Endothelial cell (in vitro differentiated cells): ENCODE data around the gene CAPZA1. TPM values are rescaled to one million over a fixed set of nuclear protein-coding genes. Genes with fewer than 3 reads are reported as not detected.
A peak's percentile ranks its signal among the peaks of the same experiment; 100 is the strongest.

Experiments
- DNase-seq: peaks from one replicate; pipeline ENCODE4 v3.0.0; 2021; ENCODE audit warnings: low spot score
- H3K27ac Mint-ChIP-seq: one replicate; pipeline ENCODE4 v1.8.0; 2021; ENCODE audit warnings: mixed read lengths, inconsistent platforms; ENCODE audit not compliant: unreplicated experiment
- H3K27me3 Mint-ChIP-seq: one replicate; pipeline ENCODE4 v1.8.0; 2021; ENCODE audit warnings: mild to moderate bottlenecking, moderate library complexity, mixed read lengths, inconsistent platforms; ENCODE audit not compliant: unreplicated experiment
- H3K36me3 Mint-ChIP-seq: one replicate; pipeline ENCODE4 v1.8.0; 2021; ENCODE audit warnings: mild to moderate bottlenecking, low read depth, mixed read lengths, inconsistent platforms; ENCODE audit not compliant: unreplicated experiment
- H3K4me1 Mint-ChIP-seq: one replicate; pipeline ENCODE4 v1.8.0; 2021; ENCODE audit warnings: mild to moderate bottlenecking, mixed read lengths, inconsistent platforms; ENCODE audit not compliant: unreplicated experiment
- H3K4me3 Mint-ChIP-seq: one replicate; pipeline ENCODE4 v1.8.0; 2021; ENCODE audit warnings: mild to moderate bottlenecking, mixed read lengths, inconsistent platforms; ENCODE audit not compliant: unreplicated experiment
- H3K9me3 Mint-ChIP-seq: one replicate; pipeline ENCODE4 v1.8.0; 2021; ENCODE audit warnings: mixed read lengths, inconsistent platforms; ENCODE audit not compliant: unreplicated experiment
- total RNA-seq: library from RNA; stranded (reverse); fragmentation: NEBNext Ultra II Directional; extraction: Animal tissue kit (Norgen Biotek cat#: 25700); gene quantifications from one replicate; pipeline ENCODE4 v1.2.1, GENCODE V29; 2021; ENCODE audit not compliant: unreplicated experiment
- TF ChIP-seq, protein P1 (sequence below): fragments of 200-600 bp; sonication (generic); IDR thresholded peaks from one replicate; pipeline ENCODE4 v1.5.0; 2021; ENCODE audit warnings: antibody characterized with exemption; ENCODE audit not compliant: unreplicated experiment

The CAPZA1 gene
- total RNA-seq, 1 donor from 2014 or later: 137 TPM

DNA sequence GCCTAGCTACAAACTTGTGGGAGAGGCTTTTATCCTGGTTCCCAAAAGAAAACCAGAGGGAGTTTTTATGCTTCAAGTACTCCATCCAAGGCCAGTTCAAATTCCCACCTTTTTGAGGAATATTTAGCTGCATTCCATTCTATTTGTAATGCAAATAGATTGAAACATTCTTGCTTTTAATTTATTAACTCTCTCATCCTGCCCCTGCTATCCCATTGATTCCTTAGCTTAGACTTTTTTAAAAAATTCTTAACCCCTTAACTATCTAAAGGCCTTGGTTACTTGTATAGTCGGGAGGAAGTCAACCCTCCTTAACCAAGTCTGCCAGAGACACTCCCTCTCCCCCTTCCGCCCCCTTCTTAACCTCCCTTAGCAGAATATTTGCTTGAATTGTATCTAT, 52.4 kb downstream of the CAPZA1 start:
- peaks cover 4% of the 10 kb centered on the region for H3K27me3 Mint-ChIP-seq
- no peak for DNase-seq
- no peak overlapping the region for H3K4me3 Mint-ChIP-seq
- peaks cover 11% of the 10 kb centered on the region for H3K36me3 Mint-ChIP-seq
- H3K27ac Mint-ChIP-seq: no peak overlapping the region
- peaks cover 18% of the 10 kb centered on the region for H3K4me1 Mint-ChIP-seq
- H3K9me3 Mint-ChIP-seq: no peaks in the 10 kb centered on the region
- TF ChIP-seq, protein P1, sequence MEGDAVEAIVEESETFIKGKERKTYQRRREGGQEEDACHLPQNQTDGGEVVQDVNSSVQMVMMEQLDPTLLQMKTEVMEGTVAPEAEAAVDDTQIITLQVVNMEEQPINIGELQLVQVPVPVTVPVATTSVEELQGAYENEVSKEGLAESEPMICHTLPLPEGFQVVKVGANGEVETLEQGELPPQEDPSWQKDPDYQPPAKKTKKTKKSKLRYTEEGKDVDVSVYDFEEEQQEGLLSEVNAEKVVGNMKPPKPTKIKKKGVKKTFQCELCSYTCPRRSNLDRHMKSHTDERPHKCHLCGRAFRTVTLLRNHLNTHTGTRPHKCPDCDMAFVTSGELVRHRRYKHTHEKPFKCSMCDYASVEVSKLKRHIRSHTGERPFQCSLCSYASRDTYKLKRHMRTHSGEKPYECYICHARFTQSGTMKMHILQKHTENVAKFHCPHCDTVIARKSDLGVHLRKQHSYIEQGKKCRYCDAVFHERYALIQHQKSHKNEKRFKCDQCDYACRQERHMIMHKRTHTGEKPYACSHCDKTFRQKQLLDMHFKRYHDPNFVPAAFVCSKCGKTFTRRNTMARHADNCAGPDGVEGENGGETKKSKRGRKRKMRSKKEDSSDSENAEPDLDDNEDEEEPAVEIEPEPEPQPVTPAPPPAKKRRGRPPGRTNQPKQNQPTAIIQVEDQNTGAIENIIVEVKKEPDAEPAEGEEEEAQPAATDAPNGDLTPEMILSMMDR: no peak

DNA sequence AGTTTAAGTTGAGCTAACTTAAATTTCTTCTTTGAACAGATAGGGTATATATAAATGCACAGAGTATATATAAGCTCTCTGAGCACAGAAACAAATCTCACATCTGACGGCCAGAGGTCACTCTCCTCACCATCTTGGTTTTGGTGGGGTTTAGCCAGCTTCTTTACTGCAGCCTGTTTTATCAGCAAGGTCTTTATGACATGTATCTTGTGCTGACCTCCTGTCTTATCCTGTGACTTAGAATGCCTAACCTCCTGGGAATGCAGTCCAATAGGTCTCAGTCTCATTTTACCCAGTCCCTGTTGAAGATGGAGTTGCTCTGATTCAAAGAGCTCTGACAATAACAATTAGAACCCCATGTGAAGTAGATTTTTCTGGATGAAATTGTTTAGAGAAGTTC, 53.2 kb downstream of the CAPZA1 start:
- Mint-ChIP-seq H3K9me3 (no peaks in the 10 kb centered on the region), H3K4me1 (peaks cover 18% of the 10 kb centered on the region), H3K36me3 (peaks cover 7% of the 10 kb centered on the region), H3K27me3 (peaks cover 4% of the 10 kb centered on the region), H3K4me3 (no peak overlapping the region), H3K27ac (peak overlapping the region; percentile 26)
- TF ChIP-seq, protein P1: no peak
- no peak for DNase-seq

DNA sequence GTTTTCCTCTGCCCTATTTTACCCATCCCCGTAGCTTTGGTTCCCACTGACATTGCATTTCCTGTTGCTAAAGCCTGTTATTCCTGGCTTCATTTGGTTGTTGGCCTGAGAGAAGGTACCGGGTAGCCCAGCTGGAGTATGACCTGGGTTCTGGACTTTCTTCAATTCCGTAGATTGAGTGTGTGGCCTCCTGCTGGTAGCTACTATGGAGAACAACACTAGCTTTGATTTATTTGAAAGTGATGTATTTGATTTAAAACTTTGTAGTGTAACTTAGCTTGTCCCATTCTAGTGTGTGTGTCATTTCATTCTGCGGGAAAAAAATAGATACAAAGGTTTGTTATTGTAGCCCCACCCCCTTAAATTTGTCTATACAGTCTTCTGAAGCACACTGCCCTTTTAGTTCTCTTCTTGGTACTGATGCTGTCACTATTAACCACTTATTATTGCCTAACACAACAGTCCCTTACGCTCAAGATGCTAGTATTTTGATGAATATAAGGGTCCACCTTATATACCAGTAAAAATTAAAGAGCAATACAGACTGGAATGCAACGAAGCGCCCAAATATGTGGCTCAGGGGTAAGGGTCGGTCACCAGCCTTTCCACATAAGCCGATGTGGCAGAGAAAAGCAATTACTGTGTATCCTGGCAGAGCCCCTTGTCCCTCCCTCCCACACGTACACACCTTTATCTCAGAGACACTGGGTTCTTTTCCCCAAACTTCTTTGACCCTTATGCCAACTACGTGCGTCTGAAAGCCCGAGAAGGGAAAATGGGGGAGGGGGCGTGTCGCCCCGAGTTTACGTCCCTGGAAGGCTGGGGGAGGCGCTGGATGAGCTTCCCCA, 54.2 kb downstream of the CAPZA1 start:
- peaks cover 22% of the 10 kb centered on the region for H3K4me1 Mint-ChIP-seq
- peaks cover 7% of the 10 kb centered on the region for H3K36me3 Mint-ChIP-seq
- peaks cover 6% of the 10 kb centered on the region for H3K27me3 Mint-ChIP-seq
- DNase-seq: no peak
- TF ChIP-seq, protein P1: peak; percentile 42
- H3K27ac Mint-ChIP-seq: peak overlapping the region; percentile 48
- peak overlapping the region; percentile 96 for H3K4me3 Mint-ChIP-seq
- no peaks in the 10 kb centered on the region for H3K9me3 Mint-ChIP-seq

DNA sequence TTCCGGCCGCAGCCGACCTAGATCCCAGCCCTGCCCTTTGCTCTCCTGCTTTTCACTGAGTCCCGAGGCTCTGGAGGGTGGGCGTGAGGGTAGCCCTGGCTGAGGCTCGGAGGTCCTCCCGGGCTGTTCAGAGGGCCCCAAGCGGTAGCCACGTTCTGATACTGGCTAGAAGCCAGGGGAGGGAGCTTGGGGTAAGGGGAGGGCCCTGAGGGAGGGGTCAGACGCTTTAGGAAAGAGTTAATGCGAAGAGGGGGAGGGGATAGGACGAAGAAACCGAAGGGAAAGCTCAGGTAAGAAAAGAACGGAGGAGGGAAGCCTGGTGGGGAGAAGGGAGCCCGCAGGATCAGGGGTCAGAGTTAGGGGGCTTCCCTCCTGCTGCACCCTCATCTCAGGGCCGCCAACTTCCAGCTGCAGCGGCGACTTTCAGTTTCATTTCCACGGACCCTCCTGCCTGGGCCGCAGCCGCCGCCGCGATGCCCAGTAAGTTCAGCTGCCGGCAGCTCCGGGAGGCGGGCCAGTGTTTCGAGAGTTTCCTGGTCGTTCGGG, 54.9 kb downstream of the CAPZA1 start, which contains the start of gene MOV10:
TSS of gene MOV10 (plus strand) at position 220 of the 546 bp plus-strand sequence. CDS start at position 474, 254 bp downstream.
- DNase-seq: peak; percentile 63
- Mint-ChIP-seq H3K36me3 (peaks cover 7% of the 10 kb centered on the region), H3K27me3 (peaks cover 6% of the 10 kb centered on the region), H3K9me3 (no peaks in the 10 kb centered on the region), H3K4me1 (peaks cover 22% of the 10 kb centered on the region), H3K4me3 (peak within 1 kb of the TSS; percentile 96), H3K27ac (peak within 1 kb of the TSS; percentile 87)
- TF ChIP-seq, protein P1: no peak
